NT2/D1 (cell line): ENCODE measurements around the gene CNNM3.

ENCODE experiments used
- SUZ12 ChIP-seq: IDR thresholded peaks from 2 replicates; pipeline ENCODE4 v1.6.1; 2011; ENCODE audit not compliant: insufficient read length, insufficient read depth; ENCODE audit errors: extremely low read depth
- YY1 ChIP-seq: IDR thresholded peaks from 2 replicates; pipeline ENCODE4 v1.6.1; 2011; ENCODE audit not compliant: insufficient read length, insufficient read depth

- TF ChIP-seq YY1 (no peak), SUZ12 (no peak)
Observed at GRCh38 chr2:96797066-96797625, 18.9 kb upstream of the CNNM3 start.
